ENCODE results near the gene SH3PXD2A.

- TF ChIP-seq CTCF (IDR thresholded peaks at IDR 0.05) (no peak), POLR2A (IDR thresholded peaks at IDR 0.05) (no peak)
Observed at GRCh38 chr10:103834436-103835095, 20.8 kb downstream of the SH3PXD2A start.
